Neural cell (in vitro differentiated cells): Measurements from ENCODE around the gene BCO1. TPM values are rescaled to one million over a fixed set of nuclear protein-coding genes. Genes with fewer than 3 reads are reported as not detected.

Experiments
- H2AFZ ChIP-seq: fragments of 200-600, 300-800 bp; sonication (generic), shearing (Covaris generic); 2 replicates; pipeline ENCODE4 v1.6.0; 2014; ENCODE audit warnings: low read depth, mild to moderate bottlenecking, antibody characterized with exemption, low read length, moderate library complexity
- H3F3A ChIP-seq: fragments of 200-600 bp; shearing (Covaris generic); 2 replicates; pipeline ENCODE4 v1.6.1; 2016; ENCODE audit warnings: mild to moderate bottlenecking, moderate library complexity, mixed read lengths, antibody characterized with exemption, low read length; ENCODE audit not compliant: insufficient read depth, poor library complexity, severe bottlenecking
- H3K27ac ChIP-seq: fragments of 200-600, 300-800 bp; sonication (generic), shearing (Covaris generic); 2 replicates; pipeline ENCODE4 v1.5.1; 2014; ENCODE audit warnings: mild to moderate bottlenecking, low read length, moderate library complexity
- H3K27me3 ChIP-seq: fragments of 300-800, 200-600 bp; sonication (generic), shearing (Covaris generic); 2 replicates; pipeline ENCODE4 v1.6.0; 2014; ENCODE audit warnings: mild to moderate bottlenecking, low read depth, low read length, moderate library complexity; ENCODE audit not compliant: insufficient read depth
- H3K36me3 ChIP-seq: fragments of 300-800, 200-600 bp; sonication (generic), shearing (Covaris generic); 2 replicates; pipeline ENCODE4 v1.5.1; 2014; ENCODE audit warnings: mild to moderate bottlenecking, antibody characterized with exemption, low read length, moderate library complexity; ENCODE audit not compliant: insufficient read depth
- H3K4me2 ChIP-seq: fragments of 300-800, 200-600 bp; sonication (generic), shearing (Covaris generic); 2 replicates; pipeline ENCODE4 v1.6.0; 2014; ENCODE audit warnings: mild to moderate bottlenecking, low read length
- H3K4me3 ChIP-seq: fragments of 300-800, 200-600 bp; sonication (generic), shearing (Covaris generic); 2 replicates; pipeline ENCODE4 v1.5.1; 2014; ENCODE audit warnings: mild to moderate bottlenecking, low read length, moderate library complexity
- H3K79me2 ChIP-seq: fragments of 200-600 bp; shearing (Covaris generic); replicated peaks from 2 replicates; pipeline ENCODE4 v1.6.0; 2014; ENCODE audit warnings: mild to moderate bottlenecking, low read length, moderate library complexity; ENCODE audit not compliant: insufficient read depth
- H3K9ac ChIP-seq: fragments of 300-800, 200-600 bp; sonication (generic), shearing (Covaris generic); 2 replicates; pipeline ENCODE4 v1.6.1; 2016; ENCODE audit warnings: mild to moderate bottlenecking, low read length, mixed read lengths
- H3K9me2 ChIP-seq: fragments of 200-600 bp; shearing (Covaris generic); 2 replicates; pipeline ENCODE4 v1.6.1; 2016; ENCODE audit warnings: mild to moderate bottlenecking, low read length, mixed read lengths; ENCODE audit not compliant: insufficient read depth
- H3K9me3 ChIP-seq: fragments of 200-600, 300-800 bp; sonication (generic), shearing (Covaris generic); 2 replicates; pipeline ENCODE4 v1.6.1; 2016; ENCODE audit warnings: mild to moderate bottlenecking, mixed run types, low read length, moderate library complexity, mixed read lengths
- H4K20me1 ChIP-seq: fragments of 200-600 bp; shearing (Covaris generic); 2 replicates; pipeline ENCODE4 v1.6.1; 2016; ENCODE audit warnings: mild to moderate bottlenecking, mixed run types; ENCODE audit not compliant: insufficient read depth
- EP300 ChIP-seq: fragments of 450-650 bp; conservative IDR thresholded peaks from 2 replicates; pipeline ENCODE4 v1.6.1; 2014; ENCODE audit warnings: antibody characterized with exemption, mild to moderate bottlenecking, moderate library complexity; ENCODE audit not compliant: poor library complexity, severe bottlenecking
- EZH2 ChIP-seq: fragments of 200-600, 300-800 bp; shearing (Covaris generic), sonication (generic); IDR thresholded peaks from 2 replicates; pipeline ENCODE4 v1.6.1; 2014; ENCODE audit warnings: antibody characterized with exemption, low read length, borderline replicate concordance, mild to moderate bottlenecking; ENCODE audit not compliant: insufficient read depth, poor library complexity, severe bottlenecking
- MXI1 ChIP-seq: fragments of 450-650 bp; conservative IDR thresholded peaks from 2 replicates; pipeline ENCODE4 v1.6.1; 2014; ENCODE audit warnings: antibody characterized with exemption, mild to moderate bottlenecking; ENCODE audit not compliant: poor library complexity, severe bottlenecking
- POLR2AphosphoS5 ChIP-seq: IDR thresholded peaks from 2 replicates; pipeline ENCODE4 v1.6.1; 2012
- RAD21 ChIP-seq: fragments of 450-650 bp; conservative IDR thresholded peaks from 2 replicates; pipeline ENCODE4 v1.6.1; 2014; ENCODE audit warnings: antibody characterized with exemption, mild to moderate bottlenecking, moderate library complexity
- REST ChIP-seq: IDR thresholded peaks from 2 replicates; pipeline ENCODE4 v1.6.1; 2012; ENCODE audit warnings: borderline replicate concordance
- SMC3 ChIP-seq: fragments of 450-650 bp; conservative IDR thresholded peaks from 2 replicates; pipeline ENCODE4 v1.6.1; 2014; ENCODE audit warnings: antibody characterized with exemption, mild to moderate bottlenecking, moderate library complexity; ENCODE audit not compliant: poor library complexity
- TAF1 ChIP-seq: IDR thresholded peaks from 2 replicates; pipeline ENCODE4 v1.6.1; 2012; ENCODE audit warnings: low read depth
- polyA plus RNA-seq: library from polyadenylated mRNA; depleted of rRNA; stranded (reverse); fragments of >200 nt; gene quantifications from 2 replicates; pipeline ENCODE4 v1.2.3, GENCODE V29; 2014
- TF ChIP-seq, protein P1 (sequence below): fragments of 450-650 bp; IDR thresholded peaks from 2 replicates; pipeline ENCODE4 v1.5.1; 2014; ENCODE audit warnings: antibody characterized with exemption, mild to moderate bottlenecking, moderate library complexity; ENCODE audit not compliant: poor library complexity, severe bottlenecking

The BCO1 gene
- polyA plus RNA-seq, 1 donor from 2014 or later = not detected

GRCh38 chr16:81293909-81294802 lies 55.7 kb downstream of the BCO1 start:
- no peak overlapping the region for H3K27ac ChIP-seq
- no peaks in the 10 kb centered on the region for H3K27me3 ChIP-seq
- no peak overlapping the region for H2AFZ ChIP-seq
- H3K9ac ChIP-seq = no peak overlapping the region
- no peaks in the 10 kb centered on the region for H3K9me2 ChIP-seq
- no peaks in the 10 kb centered on the region for H4K20me1 ChIP-seq
- H3F3A ChIP-seq = no peaks in the 10 kb centered on the region
- no peaks in the 10 kb centered on the region for H3K79me2 ChIP-seq
- H3K36me3 ChIP-seq = no peaks in the 10 kb centered on the region
- no peaks in the 10 kb centered on the region for H3K9me3 ChIP-seq
- H3K4me2 ChIP-seq = no peak overlapping the region
- TF ChIP-seq TAF1 (no peak), SMC3 (no peak), RAD21 (no peak), REST (no peak), EZH2 (no peak), EP300 (no peak), POLR2AphosphoS5 (no peak), MXI1 (no peak)
- TF ChIP-seq, protein P1, sequence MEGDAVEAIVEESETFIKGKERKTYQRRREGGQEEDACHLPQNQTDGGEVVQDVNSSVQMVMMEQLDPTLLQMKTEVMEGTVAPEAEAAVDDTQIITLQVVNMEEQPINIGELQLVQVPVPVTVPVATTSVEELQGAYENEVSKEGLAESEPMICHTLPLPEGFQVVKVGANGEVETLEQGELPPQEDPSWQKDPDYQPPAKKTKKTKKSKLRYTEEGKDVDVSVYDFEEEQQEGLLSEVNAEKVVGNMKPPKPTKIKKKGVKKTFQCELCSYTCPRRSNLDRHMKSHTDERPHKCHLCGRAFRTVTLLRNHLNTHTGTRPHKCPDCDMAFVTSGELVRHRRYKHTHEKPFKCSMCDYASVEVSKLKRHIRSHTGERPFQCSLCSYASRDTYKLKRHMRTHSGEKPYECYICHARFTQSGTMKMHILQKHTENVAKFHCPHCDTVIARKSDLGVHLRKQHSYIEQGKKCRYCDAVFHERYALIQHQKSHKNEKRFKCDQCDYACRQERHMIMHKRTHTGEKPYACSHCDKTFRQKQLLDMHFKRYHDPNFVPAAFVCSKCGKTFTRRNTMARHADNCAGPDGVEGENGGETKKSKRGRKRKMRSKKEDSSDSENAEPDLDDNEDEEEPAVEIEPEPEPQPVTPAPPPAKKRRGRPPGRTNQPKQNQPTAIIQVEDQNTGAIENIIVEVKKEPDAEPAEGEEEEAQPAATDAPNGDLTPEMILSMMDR = no peak
- H3K4me3 ChIP-seq = no peak overlapping the region

GRCh38 chr16:81296631-81297030 lies 58.1 kb downstream of the BCO1 start:
- Histone ChIP-seq H4K20me1 (no peaks in the 10 kb centered on the region), H3F3A (no peaks in the 10 kb centered on the region), H3K4me3 (no peak overlapping the region), H2AFZ (no peak overlapping the region), H3K79me2 (no peaks in the 10 kb centered on the region), H3K9me2 (no peaks in the 10 kb centered on the region), H3K4me2 (no peak overlapping the region), H3K9ac (no peak overlapping the region), H3K27me3 (no peaks in the 10 kb centered on the region), H3K27ac (no peak overlapping the region), H3K36me3 (peaks cover 5% of the 10 kb centered on the region), H3K9me3 (no peaks in the 10 kb centered on the region)
- no peak for TF ChIP-seq EZH2
- no peak for TF ChIP-seq RAD21
- TF ChIP-seq POLR2AphosphoS5 = no peak
- no peak for TF ChIP-seq SMC3
- TF ChIP-seq MXI1 = no peak
- no peak for TF ChIP-seq TAF1
- TF ChIP-seq, protein P1 = no peak
- no peak for TF ChIP-seq EP300
- no peak for TF ChIP-seq REST
